ENCODE results near the gene MUC21. TPM values are rescaled to one million over a fixed set of nuclear protein-coding genes. Genes with fewer than 3 reads are reported as not detected.

Gene MUC21
- total RNA-seq, 1 donor, result not detected

DNA sequence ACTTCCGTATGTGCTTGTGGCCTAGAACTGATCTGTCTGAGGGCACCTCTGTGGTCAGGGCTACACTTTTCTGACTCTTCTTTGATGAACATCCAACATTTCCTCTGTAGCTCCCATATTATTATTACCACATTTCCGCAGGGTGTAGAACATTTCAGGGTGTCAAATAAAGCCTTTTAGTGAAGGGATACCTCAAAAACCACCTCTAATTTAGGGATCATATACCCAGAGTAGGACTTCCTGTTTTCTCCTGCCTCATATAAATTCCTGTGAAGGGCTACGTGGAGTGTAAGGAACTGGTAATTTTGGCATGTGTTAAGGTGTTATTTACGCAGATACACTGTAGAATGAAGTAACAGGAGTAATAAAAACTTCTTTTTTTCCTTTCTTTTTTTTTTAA is 21.3 kb downstream of the MUC21 start:
- TF ChIP-seq, protein P1, sequence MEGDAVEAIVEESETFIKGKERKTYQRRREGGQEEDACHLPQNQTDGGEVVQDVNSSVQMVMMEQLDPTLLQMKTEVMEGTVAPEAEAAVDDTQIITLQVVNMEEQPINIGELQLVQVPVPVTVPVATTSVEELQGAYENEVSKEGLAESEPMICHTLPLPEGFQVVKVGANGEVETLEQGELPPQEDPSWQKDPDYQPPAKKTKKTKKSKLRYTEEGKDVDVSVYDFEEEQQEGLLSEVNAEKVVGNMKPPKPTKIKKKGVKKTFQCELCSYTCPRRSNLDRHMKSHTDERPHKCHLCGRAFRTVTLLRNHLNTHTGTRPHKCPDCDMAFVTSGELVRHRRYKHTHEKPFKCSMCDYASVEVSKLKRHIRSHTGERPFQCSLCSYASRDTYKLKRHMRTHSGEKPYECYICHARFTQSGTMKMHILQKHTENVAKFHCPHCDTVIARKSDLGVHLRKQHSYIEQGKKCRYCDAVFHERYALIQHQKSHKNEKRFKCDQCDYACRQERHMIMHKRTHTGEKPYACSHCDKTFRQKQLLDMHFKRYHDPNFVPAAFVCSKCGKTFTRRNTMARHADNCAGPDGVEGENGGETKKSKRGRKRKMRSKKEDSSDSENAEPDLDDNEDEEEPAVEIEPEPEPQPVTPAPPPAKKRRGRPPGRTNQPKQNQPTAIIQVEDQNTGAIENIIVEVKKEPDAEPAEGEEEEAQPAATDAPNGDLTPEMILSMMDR (IDR thresholded peaks at IDR 0.05; ENCODE audit: insufficient read depth, low read depth, low read length), result no peak
- no peak for DNase-seq (ENCODE audit: low read depth)
- H3K4me3 ChIP-seq (ENCODE audit: low read depth, low read length), result no peak overlapping the region

DNA sequence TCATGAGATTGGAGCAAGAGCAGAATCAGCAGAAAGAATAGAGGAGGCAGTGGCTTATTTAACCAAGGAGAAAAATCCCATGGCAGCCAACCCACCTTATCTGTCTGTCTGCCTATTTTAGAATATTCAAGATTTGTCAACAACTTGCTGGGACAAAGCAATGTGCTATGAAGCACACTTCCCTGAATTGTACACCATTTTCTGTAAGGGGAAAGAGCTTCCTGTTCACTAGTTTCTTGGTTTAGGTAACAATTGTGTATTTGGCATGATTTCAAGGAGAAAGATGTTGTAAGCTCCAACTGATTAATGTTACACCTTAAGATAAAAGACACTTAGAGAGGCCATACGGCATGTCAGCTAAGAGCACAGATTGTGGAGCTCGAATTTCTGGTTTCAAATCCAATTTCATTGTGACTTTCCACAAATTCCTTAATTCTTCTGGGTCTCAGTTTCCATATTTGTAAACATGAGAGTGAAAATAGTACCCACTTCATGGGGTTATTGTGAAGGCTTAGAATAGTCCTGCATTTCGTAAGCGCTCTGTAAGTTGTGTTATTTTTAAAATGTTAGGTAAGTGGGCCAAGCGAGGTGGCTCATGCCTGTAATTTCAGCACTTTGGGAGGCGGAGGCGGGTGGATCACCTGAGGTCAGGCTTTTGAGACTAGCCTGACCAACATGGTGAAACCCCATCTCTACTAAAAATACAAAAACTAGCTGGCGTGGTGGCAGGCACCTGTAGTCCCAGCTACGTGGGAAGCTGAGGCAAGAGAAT is 21.9 kb downstream of the MUC21 start:
- no peak overlapping the region for H3K4me3 ChIP-seq (ENCODE audit: low read depth, low read length)
- DNase-seq (ENCODE audit: low read depth), result no peak

DNA sequence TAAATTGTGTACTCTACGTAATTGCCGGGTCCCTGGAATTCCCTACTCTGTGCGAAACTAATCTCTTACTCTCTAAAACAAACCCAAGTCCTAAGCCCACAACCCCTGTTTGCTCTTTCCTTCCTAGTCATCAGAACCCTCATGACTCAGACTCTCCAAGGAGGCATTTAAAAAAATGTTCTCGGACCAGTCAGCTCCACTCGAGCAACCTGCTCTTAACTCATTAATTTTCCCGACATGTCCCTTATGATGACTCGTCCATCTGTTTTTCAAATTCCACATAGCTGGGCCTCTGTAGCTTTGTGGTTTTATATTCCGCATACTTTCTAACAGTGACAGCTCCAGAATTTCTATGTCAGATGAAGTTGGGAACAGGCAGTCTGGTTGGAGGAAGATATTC is 24.2 kb downstream of the MUC21 start:
- H3K4me3 ChIP-seq (ENCODE audit: low read depth, low read length), result no peak overlapping the region
- DNase-seq (ENCODE audit: low read depth), result peak; percentile 50
- TF ChIP-seq, protein P1 (IDR thresholded peaks at IDR 0.05; ENCODE audit: insufficient read depth, low read depth, low read length), result no peak

More for the DNA sequence above, 21.9 kb downstream of the MUC21 start:
- TF ChIP-seq, protein P1 (IDR thresholded peaks at IDR 0.05; ENCODE audit: insufficient read depth, low read depth, low read length), result no peak

DNA sequence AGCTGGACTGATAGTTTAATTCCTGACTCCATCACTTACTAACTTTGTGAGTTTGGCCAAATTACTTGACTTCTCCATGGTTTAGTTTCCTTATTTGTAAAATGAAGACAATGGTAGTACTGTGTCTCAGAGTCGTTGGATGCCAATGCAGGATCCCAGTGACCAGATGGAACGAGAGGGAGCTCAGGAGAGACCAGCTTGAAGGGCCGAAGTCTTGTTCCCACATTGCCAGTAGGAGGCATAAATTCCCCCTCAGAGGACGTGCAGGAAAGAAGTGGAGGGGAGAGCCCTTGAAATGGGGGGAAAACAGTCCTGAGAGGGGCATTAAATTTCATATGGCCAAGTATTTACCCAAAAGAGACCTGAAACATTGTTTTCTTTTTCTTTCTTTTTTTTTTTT is 24.6 kb downstream of the MUC21 start:
- H3K4me3 ChIP-seq (ENCODE audit: low read depth, low read length), result no peak overlapping the region
- no peak for DNase-seq (ENCODE audit: low read depth)
- TF ChIP-seq, protein P1 (IDR thresholded peaks at IDR 0.05; ENCODE audit: insufficient read depth, low read depth, low read length), result no peak

DNA sequence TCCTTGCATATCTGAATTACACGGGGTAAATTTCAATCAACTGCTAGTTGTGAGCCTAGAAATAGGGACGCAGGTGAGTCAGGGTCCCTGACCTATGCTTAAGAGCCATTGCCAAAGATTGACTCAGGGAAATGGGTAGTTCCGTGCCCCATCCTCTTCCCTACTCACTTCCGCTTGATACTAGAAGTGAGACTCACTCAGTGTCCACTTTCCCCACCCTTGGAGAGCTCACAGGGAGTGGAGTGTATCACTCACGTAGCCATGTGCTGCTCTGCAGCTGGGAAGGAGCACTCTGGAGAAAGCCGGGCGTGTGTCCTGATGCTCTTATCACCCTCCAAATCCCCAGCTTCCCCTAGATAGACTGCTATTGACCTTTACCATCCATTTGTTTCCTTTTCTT is 26.2 kb downstream of the MUC21 start:
- DNase-seq (ENCODE audit: low read depth), result no peak
- H3K4me3 ChIP-seq (ENCODE audit: low read depth, low read length), result no peak overlapping the region
- TF ChIP-seq, protein P1 (IDR thresholded peaks at IDR 0.05; ENCODE audit: insufficient read depth, low read depth, low read length), result no peak

DNA sequence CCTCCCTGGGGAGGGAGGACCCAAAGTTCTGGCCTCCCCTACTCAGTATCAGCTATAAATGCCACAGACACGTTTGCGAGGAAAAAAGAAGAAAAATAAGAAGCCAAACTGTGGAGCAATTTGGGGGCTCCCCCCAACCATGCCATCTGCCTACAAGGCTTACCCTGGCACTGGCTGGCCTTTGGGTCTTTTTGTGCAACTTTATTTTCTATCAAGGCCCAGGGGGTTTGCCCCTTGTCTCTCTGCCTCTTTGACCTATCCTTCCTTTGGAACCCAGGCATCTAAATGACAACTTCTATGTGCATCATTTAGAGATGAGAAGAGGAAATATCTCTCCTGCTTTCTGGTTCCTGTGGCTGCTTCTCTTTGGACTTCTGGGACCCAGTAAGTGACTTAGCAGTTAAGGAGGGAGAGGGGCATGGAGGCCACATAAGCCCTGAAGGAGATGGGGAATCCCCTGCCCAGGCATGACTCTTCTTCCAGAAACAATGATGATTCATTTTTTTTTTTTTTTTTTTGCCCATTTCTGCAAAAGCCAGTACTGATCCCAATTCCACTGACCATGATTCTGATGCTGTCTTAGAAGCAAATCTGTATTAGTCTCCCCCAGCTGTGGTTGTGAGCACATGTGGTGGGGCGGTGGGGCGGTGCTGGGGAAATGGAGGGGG is 27.0 kb downstream of the MUC21 start, which contains the start of gene MUC22:
Gene MUC22 (plus strand): TSS at position 82 of the 668 bp plus-strand sequence. CDS start 233 bp downstream, at position 315.
- no peak for DNase-seq (ENCODE audit: low read depth)
- TF ChIP-seq, protein P1 (IDR thresholded peaks at IDR 0.05; ENCODE audit: insufficient read depth, low read depth, low read length), result no peak
- H3K4me3 ChIP-seq (ENCODE audit: low read depth, low read length), result no peak within 1 kb of the TSS

Data from fibroblast of villous mesenchyme (primary cell).